ENCODE data around the gene RADIL. TPM values are rescaled to one million over a fixed set of nuclear protein-coding genes. Genes with fewer than 3 reads are reported as not detected.

RADIL gene
- total RNA-seq, 1 experiment from 2014 or later: 5.0 TPM

GRCh38 chr7:4769761-4770160 lies 113.8 kb downstream of the RADIL start:
- DNase-seq (ENCODE audit: low spot score): no peak
- ChIA-PET POLR2A (ENCODE audit: low non-redundant PET) (interaction anchor here (0.7 kb wide), 1 partner anchor 69 kb away, joined by 6 read pairs; no protein-coding TSS in a partner anchor), CTCF (no interaction called here)
- H3K4me3 ChIP-seq (ENCODE audit: low read depth, low read length, poor library complexity, severe bottlenecking): no peak overlapping the region
- H3K27ac ChIP-seq (ENCODE audit: low read depth, low read length, poor library complexity, severe bottlenecking): no peak overlapping the region
- intact Hi-C loops (cut with micrococcal nuclease; ENCODE audit: unreplicated experiment): no loop called here
- TF ChIP-seq CTCF (conservative IDR thresholded peaks at IDR 0.05; ENCODE audit: low read depth, low read length): no peak
- H3K4me1 ChIP-seq (ENCODE audit: insufficient read depth, low read length, poor library complexity, severe bottlenecking): peaks cover 3% of the 10 kb centered on the region
- no peaks in the 10 kb centered on the region for H3K9me3 ChIP-seq (ENCODE audit: low read depth, low read length, poor library complexity, severe bottlenecking)
- no peaks in the 10 kb centered on the region for H3K27me3 ChIP-seq (replicated peaks; ENCODE audit: insufficient read depth, low read depth, low read length, poor library complexity)
- no TSS peak for BruUV-seq (replicated peaks)
- H3K36me3 ChIP-seq (ENCODE audit: insufficient read depth, low read length, poor library complexity, severe bottlenecking): no peaks in the 10 kb centered on the region

GRCh38 chr7:4768597-4769569 lies 114.6 kb downstream of the RADIL start:
- TF ChIP-seq CTCF (conservative IDR thresholded peaks at IDR 0.05; ENCODE audit: low read depth, low read length) (no peak), EZH2 (IDR thresholded peaks at IDR 0.05; ENCODE audit: borderline replicate concordance, low read depth, low read length, poor library complexity, severe bottlenecking) (no peak)
- Histone ChIP-seq H3K4me3 (ENCODE audit: low read depth, low read length, poor library complexity, severe bottlenecking) (no peak overlapping the region), H3K9me3 (ENCODE audit: low read depth, low read length, poor library complexity, severe bottlenecking) (no peaks in the 10 kb centered on the region), H3K27me3 (replicated peaks; ENCODE audit: insufficient read depth, low read depth, low read length, poor library complexity) (no peaks in the 10 kb centered on the region), H3K36me3 (ENCODE audit: insufficient read depth, low read length, poor library complexity, severe bottlenecking) (peaks cover 4% of the 10 kb centered on the region), H3K4me1 (ENCODE audit: insufficient read depth, low read length, poor library complexity, severe bottlenecking) (no peaks in the 10 kb centered on the region), H3K27ac (ENCODE audit: low read depth, low read length, poor library complexity, severe bottlenecking) (no peak overlapping the region)
- no peak for DNase-seq (ENCODE audit: low spot score)
- BruUV-seq (replicated peaks): no TSS peak
- ChIA-PET POLR2A (ENCODE audit: low non-redundant PET) (interaction anchor here (0.7 kb wide), 1 partner anchor 70 kb away, joined by 6 read pairs; no protein-coding TSS in a partner anchor), CTCF (no interaction called here)
- intact Hi-C loops (cut with micrococcal nuclease; ENCODE audit: unreplicated experiment): no loop called here

GRCh38 chr7:4766666-4767519 lies 116.6 kb downstream of the RADIL start:
- H3K4me3 ChIP-seq (ENCODE audit: low read depth, low read length, poor library complexity, severe bottlenecking): no peak overlapping the region
- no peaks in the 10 kb centered on the region for H3K27me3 ChIP-seq (replicated peaks; ENCODE audit: insufficient read depth, low read depth, low read length, poor library complexity)
- POLR2A ChIA-PET (ENCODE audit: low non-redundant PET): no interaction called here
- DNase-seq (ENCODE audit: low spot score): no peak
- H3K4me1 ChIP-seq (ENCODE audit: insufficient read depth, low read length, poor library complexity, severe bottlenecking): no peaks in the 10 kb centered on the region
- BruUV-seq (replicated peaks): TSS peak; percentile 3
- peaks cover 22% of the 10 kb centered on the region for H3K36me3 ChIP-seq (ENCODE audit: insufficient read depth, low read length, poor library complexity, severe bottlenecking)
- H3K9me3 ChIP-seq (ENCODE audit: low read depth, low read length, poor library complexity, severe bottlenecking): no peaks in the 10 kb centered on the region
- H3K27ac ChIP-seq (ENCODE audit: low read depth, low read length, poor library complexity, severe bottlenecking): peak overlapping the region; percentile 2
- CTCF ChIA-PET: no interaction called here
- TF ChIP-seq EZH2 (IDR thresholded peaks at IDR 0.05; ENCODE audit: borderline replicate concordance, low read depth, low read length, poor library complexity, severe bottlenecking): no peak
- no peak for TF ChIP-seq CTCF (conservative IDR thresholded peaks at IDR 0.05; ENCODE audit: low read depth, low read length)
- intact Hi-C loops (cut with micrococcal nuclease; ENCODE audit: unreplicated experiment): no loop called here
